ENCODE results near the gene CBR1. TPM values are rescaled to one million over a fixed set of nuclear protein-coding genes. Genes with fewer than 3 reads are reported as not detected.

Gene CBR1
- polyA plus RNA-seq, 1 donor from 2014 or later: 9.2 TPM

- H3K79me2 ChIP-seq (replicated peaks; ENCODE audit: insufficient read depth, low read length): no peaks in the 10 kb centered on the region
- H3K4me3 ChIP-seq (ENCODE audit: low read length): no peak overlapping the region
- H3K27me3 ChIP-seq (ENCODE audit: insufficient read depth, low read depth, low read length): no peaks in the 10 kb centered on the region
- H3K9me2 ChIP-seq (ENCODE audit: insufficient read depth, low read length): no peaks in the 10 kb centered on the region
- no peak overlapping the region for H3K27ac ChIP-seq (ENCODE audit: low read length)
- TF ChIP-seq SMC3 (conservative IDR thresholded peaks at IDR 0.05; ENCODE audit: poor library complexity): no peak
- TF ChIP-seq RAD21 (conservative IDR thresholded peaks at IDR 0.05): no peak
- TF ChIP-seq MXI1 (conservative IDR thresholded peaks at IDR 0.05; ENCODE audit: poor library complexity, severe bottlenecking): no peak
- TF ChIP-seq TAF1 (IDR thresholded peaks at IDR 0.05; ENCODE audit: low read depth): no peak
- TF ChIP-seq POLR2AphosphoS5 (IDR thresholded peaks at IDR 0.05): no peak
- no peak for TF ChIP-seq EZH2 (IDR thresholded peaks at IDR 0.05; ENCODE audit: borderline replicate concordance, insufficient read depth, low read length, poor library complexity, severe bottlenecking)
- no peak for TF ChIP-seq EP300 (conservative IDR thresholded peaks at IDR 0.05; ENCODE audit: poor library complexity, severe bottlenecking)
- TF ChIP-seq REST (IDR thresholded peaks at IDR 0.05; ENCODE audit: borderline replicate concordance): no peak
- no peak for TF ChIP-seq CTCF (IDR thresholded peaks at IDR 0.05; ENCODE audit: poor library complexity, severe bottlenecking)
- H3K9ac ChIP-seq (ENCODE audit: low read length): no peak overlapping the region
- H4K20me1 ChIP-seq (ENCODE audit: insufficient read depth): no peaks in the 10 kb centered on the region
- no peaks in the 10 kb centered on the region for H3K9me3 ChIP-seq (ENCODE audit: low read length)
- H2AFZ ChIP-seq (ENCODE audit: low read depth, low read length): no peak overlapping the region
- no peaks in the 10 kb centered on the region for H3F3A ChIP-seq (ENCODE audit: insufficient read depth, low read length, poor library complexity, severe bottlenecking)
- no peaks in the 10 kb centered on the region for H3K36me3 ChIP-seq (ENCODE audit: insufficient read depth, low read length)
- H3K4me2 ChIP-seq (ENCODE audit: low read length): no peak overlapping the region
Observed at GRCh38 chr21:36024782-36025181, 45.0 kb upstream of the CBR1 start.

DNA sequence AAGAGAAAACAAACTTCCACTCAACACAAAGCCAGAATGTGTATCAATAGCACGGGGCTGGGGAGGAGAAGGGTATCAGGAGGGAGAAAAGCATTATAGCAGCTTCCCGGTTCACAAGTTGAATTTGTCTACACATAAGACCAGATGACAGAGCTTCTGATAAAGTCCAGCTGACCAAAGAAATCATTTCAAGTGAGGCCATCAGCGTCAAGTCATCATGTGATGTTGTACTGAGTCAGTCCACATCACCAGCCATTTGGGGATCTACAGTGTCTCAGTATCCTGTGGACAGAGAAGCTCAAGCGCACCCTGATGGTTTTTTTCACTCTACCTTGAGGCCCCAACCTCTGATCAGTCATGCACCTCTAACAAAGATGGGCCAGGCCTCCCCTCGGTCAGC is 42.5 kb upstream of the CBR1 start:
- Histone ChIP-seq H3K4me2 (ENCODE audit: low read length) (no peak overlapping the region), H4K20me1 (ENCODE audit: insufficient read depth) (no peaks in the 10 kb centered on the region), H3K9me2 (ENCODE audit: insufficient read depth, low read length) (no peaks in the 10 kb centered on the region), H3F3A (ENCODE audit: insufficient read depth, low read length, poor library complexity, severe bottlenecking) (no peaks in the 10 kb centered on the region), H2AFZ (ENCODE audit: low read depth, low read length) (no peak overlapping the region), H3K9me3 (ENCODE audit: low read length) (no peaks in the 10 kb centered on the region), H3K79me2 (replicated peaks; ENCODE audit: insufficient read depth, low read length) (no peaks in the 10 kb centered on the region), H3K27me3 (ENCODE audit: insufficient read depth, low read depth, low read length) (no peaks in the 10 kb centered on the region), H3K36me3 (ENCODE audit: insufficient read depth, low read length) (no peaks in the 10 kb centered on the region), H3K4me3 (ENCODE audit: low read length) (no peak overlapping the region), H3K9ac (ENCODE audit: low read length) (no peak overlapping the region), H3K27ac (ENCODE audit: low read length) (no peak overlapping the region)
- TF ChIP-seq EP300 (conservative IDR thresholded peaks at IDR 0.05; ENCODE audit: poor library complexity, severe bottlenecking): no peak
- TF ChIP-seq TAF1 (IDR thresholded peaks at IDR 0.05; ENCODE audit: low read depth): no peak
